HUES64 (cell line): ENCODE measurements around the gene SERINC5.

ENCODE experiments used
- H3K27ac ChIP-seq: 2 replicates; pipeline ENCODE4 v1.7.0; 2013; ENCODE audit warnings: low read depth, low read length, inconsistent platforms
- H3K27me3 ChIP-seq: 2 replicates; pipeline ENCODE4 v1.6.1; 2013; ENCODE audit warnings: mild to moderate bottlenecking, low read length; ENCODE audit not compliant: insufficient read depth
- H3K36me3 ChIP-seq: 2 replicates; pipeline ENCODE4 v1.6.1; 2013; ENCODE audit warnings: mild to moderate bottlenecking, low read length; ENCODE audit not compliant: insufficient read depth
- H3K4me1 ChIP-seq: 2 replicates; pipeline ENCODE4 v1.6.1; 2013; ENCODE audit warnings: mild to moderate bottlenecking, low read length, moderate library complexity; ENCODE audit not compliant: insufficient read depth
- H3K4me3 ChIP-seq: 2 replicates; pipeline ENCODE4 v1.5.1; 2013; ENCODE audit warnings: mild to moderate bottlenecking, low read length, moderate library complexity
- H3K9ac ChIP-seq: 2 replicates; pipeline ENCODE4 v1.6.1; 2013; ENCODE audit warnings: mild to moderate bottlenecking, low read depth, low read length
- H3K9me3 ChIP-seq: 2 replicates; pipeline ENCODE4 v1.6.1; 2013; ENCODE audit warnings: low read depth, low read length; ENCODE audit not compliant: insufficient read depth
- WGBS: fragments of 150-250, 120-280 bp; methylation state at CpG from one replicate; pipeline ENCODE4 v1.1.7; 2013; ENCODE audit warnings: missing lambda C conversion rate; 5-methylcytosine and 5-hydroxymethylcytosine counted together

The SERINC5 gene

GRCh38 chr5:80072103-80073073 is 183.5 kb downstream of the SERINC5 start:
- 93% methylated on average over 10 of the region's 10 CpGs for WGBS
- H3K27ac ChIP-seq, result no peak overlapping the region
- H3K9me3 ChIP-seq, result no peaks in the 10 kb centered on the region
- H3K27me3 ChIP-seq, result no peaks in the 10 kb centered on the region
- no peak overlapping the region for H3K4me3 ChIP-seq
- no peaks in the 10 kb centered on the region for H3K36me3 ChIP-seq
- no peaks in the 10 kb centered on the region for H3K4me1 ChIP-seq
- H3K9ac ChIP-seq, result no peak overlapping the region

GRCh38 chr5:80071510-80072021 is 184.3 kb downstream of the SERINC5 start:
- H3K27ac ChIP-seq, result no peak overlapping the region
- H3K4me1 ChIP-seq, result no peaks in the 10 kb centered on the region
- 89% methylated on average over 2 of the region's 2 CpGs for WGBS
- no peaks in the 10 kb centered on the region for H3K36me3 ChIP-seq
- no peaks in the 10 kb centered on the region for H3K9me3 ChIP-seq
- no peaks in the 10 kb centered on the region for H3K27me3 ChIP-seq
- no peak overlapping the region for H3K9ac ChIP-seq
- no peak overlapping the region for H3K4me3 ChIP-seq

- Histone ChIP-seq H3K27ac (no peak overlapping the region), H3K9me3 (no peaks in the 10 kb centered on the region), H3K9ac (no peak overlapping the region), H3K27me3 (no peaks in the 10 kb centered on the region), H3K36me3 (no peaks in the 10 kb centered on the region), H3K4me1 (0 out of 2 replicates have a peak, but pooled peaks cover under 1% of the 10 kb centered on the region), H3K4me3 (no peak overlapping the region)
- WGBS, result 97% methylated on average over 10 of the region's 10 CpGs
Observed at GRCh38 chr5:80070338-80071056, 185.4 kb downstream of the SERINC5 start.

- no peaks in the 10 kb centered on the region for H3K27me3 ChIP-seq
- H3K36me3 ChIP-seq, result no peaks in the 10 kb centered on the region
- H3K9ac ChIP-seq, result no peak overlapping the region
- H3K4me1 ChIP-seq, result 0 out of 2 replicates have a peak, but pooled peaks cover 6% of the 10 kb centered on the region
- H3K4me3 ChIP-seq, result no peak overlapping the region
- H3K27ac ChIP-seq, result no peak overlapping the region
- 69% methylated on average over 3 of the region's 3 CpGs for WGBS
- H3K9me3 ChIP-seq, result no peaks in the 10 kb centered on the region
Observed at GRCh38 chr5:80069918-80070318, 185.9 kb downstream of the SERINC5 start.

- Histone ChIP-seq H3K36me3 (no peaks in the 10 kb centered on the region), H3K4me1 (0 out of 2 replicates have a peak, but pooled peaks cover 8% of the 10 kb centered on the region), H3K4me3 (no peak overlapping the region), H3K27ac (no peak overlapping the region), H3K27me3 (no peaks in the 10 kb centered on the region), H3K9ac (no peak overlapping the region), H3K9me3 (no peaks in the 10 kb centered on the region)
- 84% methylated on average over 4 of the region's 4 CpGs for whole genome bisulfite sequencing
Observed at GRCh38 chr5:80069251-80069800, 186.5 kb downstream of the SERINC5 start.

- Histone ChIP-seq H3K36me3 (no peaks in the 10 kb centered on the region), H3K9me3 (no peaks in the 10 kb centered on the region), H3K4me3 (no peak overlapping the region), H3K4me1 (0 out of 2 replicates have a peak, but pooled peaks cover 8% of the 10 kb centered on the region), H3K9ac (no peak overlapping the region), H3K27ac (no peak overlapping the region), H3K27me3 (no peaks in the 10 kb centered on the region)
- 93% methylated on average over 4 of the region's 4 CpGs for WGBS
Observed at GRCh38 chr5:80068775-80069174, 187.1 kb downstream of the SERINC5 start.

GRCh38 chr5:80068246-80068636 is 187.6 kb downstream of the SERINC5 start:
- H3K4me1 ChIP-seq, result 0 out of 2 replicates have a peak, but pooled peaks cover 8% of the 10 kb centered on the region
- no peaks in the 10 kb centered on the region for H3K9me3 ChIP-seq
- 97% methylated on average over 5 of the region's 5 CpGs for WGBS
- no peak overlapping the region for H3K4me3 ChIP-seq
- no peaks in the 10 kb centered on the region for H3K36me3 ChIP-seq
- H3K9ac ChIP-seq, result no peak overlapping the region
- H3K27me3 ChIP-seq, result no peaks in the 10 kb centered on the region
- no peak overlapping the region for H3K27ac ChIP-seq

GRCh38 chr5:80067531-80068245 is 188.2 kb downstream of the SERINC5 start:
- no peak overlapping the region for H3K27ac ChIP-seq
- no peak overlapping the region for H3K9ac ChIP-seq
- no peaks in the 10 kb centered on the region for H3K36me3 ChIP-seq
- no peaks in the 10 kb centered on the region for H3K27me3 ChIP-seq
- 95% methylated on average over 8 of the region's 8 CpGs for WGBS
- 0 out of 2 replicates have a peak, but pooled peaks cover 8% of the 10 kb centered on the region for H3K4me1 ChIP-seq
- no peak overlapping the region for H3K4me3 ChIP-seq
- H3K9me3 ChIP-seq, result no peaks in the 10 kb centered on the region

- H3K27me3 ChIP-seq, result no peaks in the 10 kb centered on the region
- no CpG with 5 or more reads among the region's 2 CpGs for WGBS
- no peak overlapping the region for H3K27ac ChIP-seq
- H3K36me3 ChIP-seq, result no peaks in the 10 kb centered on the region
- H3K9me3 ChIP-seq, result no peaks in the 10 kb centered on the region
- 0 out of 2 replicates have a peak, but pooled peaks cover 8% of the 10 kb centered on the region for H3K4me1 ChIP-seq
- H3K9ac ChIP-seq, result no peak overlapping the region
- H3K4me3 ChIP-seq, result no peak overlapping the region
Observed at GRCh38 chr5:80067016-80067415, 188.8 kb downstream of the SERINC5 start.

- no peaks in the 10 kb centered on the region for H3K27me3 ChIP-seq
- 0 out of 2 replicates have a peak, but pooled peaks cover 8% of the 10 kb centered on the region for H3K4me1 ChIP-seq
- H3K9ac ChIP-seq, result no peak overlapping the region
- no peaks in the 10 kb centered on the region for H3K9me3 ChIP-seq
- no peak overlapping the region for H3K4me3 ChIP-seq
- H3K27ac ChIP-seq, result no peak overlapping the region
- H3K36me3 ChIP-seq, result no peaks in the 10 kb centered on the region
Observed at GRCh38 chr5:80064124-80064523, 191.7 kb downstream of the SERINC5 start.
